Fibroblast of villous mesenchyme (primary cell): ENCODE measurements around the gene C5orf22. TPM values are rescaled to one million over a fixed set of nuclear protein-coding genes. Genes with fewer than 3 reads are reported as not detected.

Experiments
- DNase-seq: peaks from one replicate; pipeline ENCODE4 v3.0.0-alpha.2; 2010; ENCODE audit warnings: low read depth
- H3K4me3 ChIP-seq: 2 replicates; pipeline ENCODE4 v1.5.1; 2011; ENCODE audit warnings: low read depth, mild to moderate bottlenecking, low read length
- CTCF ChIP-seq: IDR thresholded peaks from 2 replicates; pipeline ENCODE4 v1.5.1; 2012; ENCODE audit warnings: low read depth, mild to moderate bottlenecking, low read length; ENCODE audit not compliant: insufficient read depth
- total RNA-seq: library from RNA; depleted of rRNA; stranded (reverse); fragments of >200 nt; gene quantifications from 2 replicates; pipeline ENCODE4 v1.2.3, GENCODE V29; 2012

Gene C5orf22
- total RNA-seq, 1 donor, result 42.3 TPM

GRCh38 chr5:31568302-31568835 lies 36.3 kb downstream of the C5orf22 start:
- DNase-seq, result no peak
- no peak for TF ChIP-seq CTCF
- H3K4me3 ChIP-seq, result no peak overlapping the region

GRCh38 chr5:31569068-31569467 lies 37.0 kb downstream of the C5orf22 start:
- TF ChIP-seq CTCF, result no peak
- DNase-seq, result no peak
- H3K4me3 ChIP-seq, result no peak overlapping the region

GRCh38 chr5:31573494-31574142 lies 41.5 kb downstream of the C5orf22 start:
- TF ChIP-seq CTCF, result no peak
- no peak for DNase-seq
- no peak overlapping the region for H3K4me3 ChIP-seq

- no peak for DNase-seq
- no peak for TF ChIP-seq CTCF
- no peak overlapping the region for H3K4me3 ChIP-seq
Observed at GRCh38 chr5:31574772-31575171, 42.7 kb downstream of the C5orf22 start.

GRCh38 chr5:31577438-31577837 lies 45.3 kb downstream of the C5orf22 start:
- no peak for DNase-seq
- no peak overlapping the region for H3K4me3 ChIP-seq
- TF ChIP-seq CTCF, result no peak

GRCh38 chr5:31579558-31579957 lies 47.5 kb downstream of the C5orf22 start:
- no peak for TF ChIP-seq CTCF
- no peak for DNase-seq
- no peak overlapping the region for H3K4me3 ChIP-seq
